Stimulated activated CD4-positive, alpha-beta T cell treated with anti-CD3 and anti-CD28 coated beads, TNF-alpha, amount 100 ng/mL, for 24 hours (primary cell): ENCODE measurements around the gene IDH2.
"Not testable (repeated sequence)": the region's sequence is repeated elsewhere in the genome, so short reads cannot be mapped to it uniquely, and the experiment has no call there.

ENCODE experiments used
- DNase-seq, 3 experiments: peaks; one replicate each; pipeline ENCODE4 v3.0.0-alpha.2; 2020; ENCODE audit warnings: low read depth in 3 of 3

Gene IDH2

DNA sequence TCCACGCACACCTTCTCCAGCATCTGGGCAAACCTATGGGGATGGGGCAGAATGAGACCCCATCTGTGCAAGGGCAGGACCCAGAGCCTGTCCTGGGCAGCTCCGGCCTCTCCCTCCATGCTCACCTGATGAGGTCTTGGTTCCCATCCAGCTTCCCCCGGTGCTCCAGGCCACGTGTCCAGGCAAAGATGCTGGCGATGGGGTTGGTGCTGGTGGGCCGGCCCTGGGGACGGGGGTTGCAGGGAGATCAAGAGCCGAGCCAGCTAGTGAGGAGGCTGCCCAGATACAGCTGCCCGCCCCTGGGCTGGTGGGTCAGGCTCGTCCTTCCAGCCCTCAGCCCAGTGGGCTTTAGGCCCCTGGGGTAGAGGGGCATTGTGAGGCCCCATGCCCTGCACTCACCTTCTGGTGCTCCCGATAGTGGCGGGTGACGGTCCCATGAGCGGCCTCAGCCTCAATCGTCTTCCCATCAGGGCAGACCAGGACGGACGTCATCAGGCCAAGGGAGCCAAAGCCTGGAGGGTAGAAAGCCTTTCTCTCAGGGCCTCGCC, 17.3 kb downstream of the IDH2 start:
- DNase-seq, result no peak

DNA sequence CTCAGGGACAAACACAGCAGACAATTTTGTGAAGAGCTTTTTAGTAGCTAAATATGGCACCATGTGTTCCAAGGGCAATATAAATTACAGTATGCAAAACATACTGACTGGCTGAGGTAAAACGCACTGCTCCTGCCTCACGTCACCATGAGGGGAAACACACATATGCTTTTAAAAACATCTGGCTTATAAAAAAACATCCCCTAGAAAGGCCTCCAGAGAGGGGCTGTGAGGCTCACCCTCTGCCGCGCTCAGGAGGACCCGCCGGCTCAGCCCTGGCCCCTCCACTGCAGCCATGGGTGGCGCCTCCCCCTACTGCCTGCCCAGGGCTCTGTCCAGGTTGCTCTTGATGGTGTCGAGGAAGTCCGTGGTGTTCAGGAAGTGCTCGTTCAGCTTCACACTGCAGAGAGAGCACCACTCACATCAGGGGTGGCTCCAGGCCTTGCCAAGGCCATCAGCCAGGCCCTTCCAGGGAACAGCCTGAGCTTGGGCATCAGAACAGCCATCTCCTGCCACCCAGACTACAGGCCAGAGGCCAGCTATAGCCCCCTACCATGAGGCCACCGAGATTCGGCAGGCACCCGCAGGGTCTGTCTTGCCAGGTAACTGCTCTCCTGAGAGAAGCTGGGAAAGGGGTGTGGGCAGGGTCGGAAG, 18.2 kb downstream of the IDH2 start:
- no peak for DNase-seq

DNA sequence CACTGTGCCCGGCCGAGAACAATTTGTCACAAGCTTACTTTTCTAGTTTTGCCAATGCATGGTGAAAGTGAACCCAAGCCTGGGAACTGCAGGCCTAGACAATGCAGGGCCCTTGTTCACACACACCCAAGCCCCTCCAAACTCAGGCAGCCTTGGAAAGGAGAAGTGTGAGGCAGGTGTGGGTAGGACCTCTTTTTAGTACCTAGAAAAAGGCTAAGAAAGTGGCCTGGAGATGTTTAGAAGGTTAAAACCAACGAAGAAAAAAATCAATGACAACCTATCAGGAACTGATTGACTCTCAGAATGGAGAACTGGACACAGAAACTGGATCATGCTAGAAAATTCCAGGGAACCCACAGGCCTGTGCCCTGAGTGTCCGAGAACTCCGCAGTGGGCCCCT, 18.8 kb downstream of the IDH2 start:
- no peak for DNase-seq

DNA sequence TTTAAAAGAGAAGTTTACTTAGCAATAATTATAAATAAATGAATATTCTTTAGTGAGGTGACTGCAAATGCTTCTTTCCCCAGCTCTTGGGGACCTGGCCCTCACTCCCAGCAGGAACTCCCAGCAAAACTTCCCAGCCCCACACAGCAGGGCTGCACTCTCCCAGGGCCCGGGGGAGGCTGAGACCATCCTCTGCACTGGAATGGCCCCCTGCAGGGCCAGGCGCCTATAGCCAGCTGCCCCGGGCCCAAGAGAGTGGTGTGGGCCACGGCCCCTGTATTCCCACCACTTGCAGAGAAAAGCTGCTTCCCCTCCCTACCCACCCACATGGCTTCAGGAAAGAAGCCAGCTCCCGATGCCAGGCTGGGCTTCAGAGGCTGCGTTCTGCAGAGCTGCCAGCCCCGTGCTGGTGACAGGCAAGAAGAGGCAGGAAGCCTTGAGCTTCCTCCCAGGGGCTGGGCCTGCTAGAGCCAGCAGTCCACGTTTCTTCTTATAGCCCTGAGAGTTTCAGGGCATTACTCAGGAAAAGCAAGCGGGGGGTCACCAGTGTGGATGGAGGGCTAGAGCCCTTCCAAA, 20.0 kb downstream of the IDH2 start:
- no peak for DNase-seq

DNA sequence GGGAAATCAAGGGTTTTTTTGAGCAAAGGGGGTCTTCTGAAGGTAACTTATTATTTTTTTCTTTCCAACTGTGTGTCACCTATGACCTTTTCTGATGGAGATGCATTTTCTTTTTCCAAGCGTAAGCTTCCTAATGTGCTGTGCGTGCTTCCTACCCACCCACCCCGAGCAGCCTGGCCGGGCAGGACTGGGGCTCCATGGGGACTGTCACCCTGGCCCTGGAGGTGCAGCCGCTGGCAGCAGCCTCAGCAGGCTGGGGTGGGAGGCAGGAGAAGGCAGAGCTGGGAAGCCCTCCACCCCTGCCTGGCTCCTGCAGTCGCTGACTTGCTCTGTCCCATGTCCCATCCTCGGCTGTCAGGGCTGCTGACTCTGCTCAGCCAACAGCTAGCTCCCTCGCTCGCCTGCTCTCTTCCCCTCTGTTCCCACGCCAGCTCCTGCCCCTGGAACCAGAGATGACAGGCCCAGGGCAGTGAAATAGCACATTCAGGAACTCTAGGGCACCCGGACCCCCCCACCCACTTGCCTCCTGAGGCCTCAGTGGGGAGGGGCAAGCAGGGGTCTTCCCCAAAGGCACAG, 21.4 kb downstream of the IDH2 start:
- DNase-seq, result no peak

DNA sequence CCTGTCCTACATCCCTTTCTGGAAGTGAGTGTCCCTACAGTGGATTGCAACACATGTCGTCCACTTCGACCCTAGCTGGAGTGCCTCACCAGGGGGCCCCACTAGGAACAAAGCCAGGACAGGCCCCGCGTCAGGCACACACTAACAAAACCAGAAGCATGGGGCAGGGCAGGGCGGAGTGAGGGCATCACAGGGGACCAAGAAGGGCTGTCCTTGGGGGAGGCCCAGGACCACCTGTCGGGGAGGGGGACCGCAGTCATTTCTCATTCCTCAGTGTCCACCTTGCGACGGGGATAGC, 21.9 kb downstream of the IDH2 start:
- DNase-seq, result no peak

DNA sequence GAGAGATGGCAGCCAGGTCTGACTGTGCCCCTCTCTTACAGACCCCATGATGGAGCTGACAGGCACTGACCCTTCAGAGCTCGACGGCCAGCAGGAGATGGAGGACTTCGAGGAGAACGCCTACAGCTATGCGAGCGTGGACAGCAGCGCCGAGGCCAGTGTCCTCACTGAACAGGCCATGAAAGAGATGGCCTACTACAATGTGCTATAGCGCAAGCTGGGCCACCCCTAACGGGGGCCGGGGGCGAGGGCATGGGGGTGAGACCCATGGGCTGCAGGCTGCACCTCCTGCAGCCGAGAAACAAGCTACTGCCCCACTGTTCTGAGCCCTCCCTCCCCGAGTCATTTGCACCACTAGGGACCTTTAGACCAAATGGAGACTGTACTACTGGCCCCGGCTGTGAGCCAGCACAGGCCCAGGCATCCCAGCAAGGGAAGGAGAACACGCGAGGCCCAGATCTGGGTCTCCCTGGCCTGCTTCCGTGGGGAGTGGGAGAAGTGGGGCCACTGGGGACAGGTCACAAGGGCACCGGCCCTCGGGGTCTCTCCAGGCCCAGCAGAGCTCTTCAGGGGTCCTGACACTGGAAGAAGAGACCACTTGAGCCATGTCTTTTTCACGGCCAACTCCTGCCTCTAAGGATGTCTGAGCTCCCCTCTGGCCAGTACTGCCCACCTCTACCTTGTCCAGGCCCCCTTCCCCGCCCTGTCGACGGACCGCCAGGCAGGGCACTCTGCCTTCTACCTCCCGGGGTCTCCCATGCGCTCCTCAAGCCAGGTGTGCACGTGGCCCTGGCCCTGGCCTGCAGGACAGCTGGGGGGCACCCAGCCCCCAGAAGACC, 22.4 kb downstream of the IDH2 start:
- DNase-seq, result no peak

DNA sequence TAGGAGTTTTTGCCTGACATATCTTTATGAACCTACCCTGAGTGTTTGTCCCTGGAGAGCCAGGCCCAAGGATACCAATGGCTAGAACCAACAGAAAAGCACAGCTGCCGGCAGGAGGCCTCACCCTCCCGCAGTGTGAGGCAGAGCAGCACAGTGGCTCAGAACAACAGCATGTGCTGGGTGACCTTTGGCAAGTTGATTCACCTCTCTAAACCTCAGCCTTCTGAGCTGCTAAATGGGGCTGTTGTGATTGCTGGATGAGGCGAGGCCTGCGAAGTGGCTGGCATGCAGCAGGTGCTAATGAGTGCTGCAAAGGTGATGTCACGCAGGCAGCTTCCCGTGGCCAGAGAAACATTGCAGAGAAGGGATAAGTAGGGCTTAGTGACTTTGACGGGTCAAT, 23.3 kb downstream of the IDH2 start:
- no peak for DNase-seq

DNA sequence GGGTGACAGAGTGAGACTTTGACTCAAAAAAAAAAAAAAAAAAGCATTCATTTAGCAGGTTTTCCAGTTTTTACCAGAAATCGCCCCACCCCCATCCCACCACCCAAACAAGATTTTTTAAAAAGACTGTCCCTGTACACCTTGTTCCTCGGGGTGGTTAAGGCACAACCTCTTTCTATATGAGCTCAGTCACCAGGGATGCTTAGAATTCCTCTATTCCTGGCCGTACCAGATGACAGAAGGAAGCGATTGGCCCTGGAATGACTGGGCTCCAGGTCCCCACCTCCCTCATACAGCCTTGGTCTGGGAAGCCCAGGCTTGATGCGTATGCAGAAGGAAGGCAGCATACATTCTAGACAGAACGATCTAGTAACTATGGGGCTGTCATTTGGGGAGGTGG, 25.6 kb downstream of the IDH2 start:
- DNase-seq, result no peak

DNA sequence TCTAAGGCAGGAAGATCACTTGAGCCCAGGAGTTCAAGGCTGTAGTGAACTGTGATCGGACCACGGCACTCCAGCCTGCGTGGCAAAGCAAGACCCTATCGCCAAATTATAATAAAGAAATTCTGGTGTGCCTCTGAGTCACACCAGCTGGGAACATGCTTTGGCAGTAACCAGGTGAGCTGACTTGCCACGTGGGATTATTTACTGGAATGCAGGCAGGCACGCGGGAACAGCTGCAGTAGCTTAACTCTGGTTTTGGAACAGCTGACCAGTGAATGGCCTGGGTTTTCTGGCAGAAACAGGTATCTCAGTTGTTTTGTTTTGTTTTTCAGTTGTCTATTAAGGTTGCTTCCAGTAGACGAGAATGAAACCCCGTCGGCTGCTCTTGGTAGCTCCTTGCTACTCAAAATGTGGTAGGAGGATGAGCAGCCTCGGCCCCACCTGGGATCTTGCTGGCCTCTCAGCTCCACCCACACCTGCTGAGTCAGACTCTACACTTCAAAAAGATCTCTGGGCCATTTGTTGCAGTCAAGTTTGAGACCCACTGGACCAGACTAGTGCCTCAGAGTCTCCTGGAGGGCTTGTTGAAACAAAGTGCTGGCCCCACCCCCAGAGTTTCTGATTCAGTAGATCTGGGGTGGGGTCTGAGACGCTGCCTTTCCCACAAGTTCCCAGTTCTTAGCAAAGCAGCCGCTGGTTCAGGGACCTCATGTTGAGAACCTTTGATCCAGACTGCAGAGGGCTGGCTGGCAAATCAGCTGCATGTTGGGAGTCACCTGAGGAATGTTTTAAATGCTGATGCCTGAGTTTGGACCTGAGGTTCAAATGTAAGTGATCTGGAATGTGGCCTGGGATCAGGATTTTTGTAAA, 26.6 kb downstream of the IDH2 start:
- DNase-seq, result peak in 1 of 3 experiments; percentile 46

DNA sequence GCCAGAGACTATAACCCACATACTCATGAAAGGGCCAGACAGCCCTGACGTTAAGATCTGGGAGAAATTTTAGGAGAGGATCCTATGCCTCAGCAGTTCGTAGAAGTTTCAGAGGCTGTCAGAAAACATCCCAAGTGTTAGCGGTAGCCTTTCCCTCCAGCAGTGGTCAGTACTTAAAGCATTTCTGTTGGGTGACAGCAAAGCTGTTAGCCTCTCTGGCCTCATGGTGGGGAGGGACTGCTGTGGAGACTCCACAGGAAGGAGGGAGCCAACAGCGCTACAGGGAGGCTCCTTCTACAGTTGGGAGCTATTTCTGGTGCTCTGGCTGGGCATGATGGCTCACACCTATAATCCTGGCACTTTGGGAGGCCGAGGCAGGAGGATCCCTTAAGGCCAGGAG, 27.4 kb downstream of the IDH2 start:
- DNase-seq, result no peak

DNA sequence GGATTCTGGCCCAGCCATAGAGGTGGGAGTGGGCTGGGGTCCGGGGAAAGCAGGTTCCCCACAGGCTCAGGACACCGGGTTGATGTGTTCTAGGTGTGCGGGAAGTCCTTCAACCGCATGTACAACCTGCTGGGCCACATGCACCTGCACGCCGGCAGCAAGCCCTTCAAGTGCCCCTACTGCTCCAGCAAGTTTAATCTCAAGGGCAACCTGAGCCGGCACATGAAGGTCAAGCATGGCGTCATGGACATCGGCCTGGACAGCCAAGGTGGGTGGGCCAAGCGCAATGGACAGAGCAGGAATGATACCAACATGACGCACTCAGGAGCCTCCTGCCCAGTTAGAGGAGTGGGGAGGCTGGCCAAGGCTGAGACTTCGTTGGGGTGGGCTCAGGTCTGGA, 28.2 kb downstream of the IDH2 start:
- no peak for DNase-seq

DNA sequence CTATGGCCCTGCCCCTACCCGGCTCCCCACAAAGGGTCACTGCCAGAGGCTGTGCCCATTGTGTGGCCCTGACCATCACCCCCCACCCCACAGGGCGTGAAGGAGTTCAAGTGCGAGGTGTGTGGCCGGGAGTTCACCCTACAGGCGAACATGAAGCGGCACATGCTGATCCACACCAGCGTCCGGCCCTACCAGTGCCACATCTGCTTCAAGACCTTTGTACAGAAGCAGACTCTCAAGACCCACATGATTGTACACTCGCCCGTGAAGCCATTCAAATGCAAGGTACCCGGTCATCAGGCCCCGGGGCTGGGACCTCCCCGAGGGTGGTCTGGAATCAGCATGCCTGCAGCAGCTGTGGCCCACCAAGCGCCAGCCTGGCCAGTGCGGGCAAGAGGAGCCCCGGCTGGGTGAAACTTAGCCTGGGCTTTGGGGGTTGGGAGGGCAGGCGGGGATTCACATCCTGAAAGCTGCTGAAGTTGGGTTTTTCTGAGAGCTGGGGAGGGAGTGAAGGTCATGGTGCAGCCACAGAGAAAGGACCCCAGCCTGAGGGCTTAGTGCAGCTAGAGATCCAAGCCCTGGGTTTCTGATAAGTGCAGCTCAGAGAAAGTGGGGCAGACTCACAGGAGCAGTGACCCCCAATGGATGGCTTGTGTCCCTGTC, 29.2 kb downstream of the IDH2 start:
- DNase-seq, result no peak

DNA sequence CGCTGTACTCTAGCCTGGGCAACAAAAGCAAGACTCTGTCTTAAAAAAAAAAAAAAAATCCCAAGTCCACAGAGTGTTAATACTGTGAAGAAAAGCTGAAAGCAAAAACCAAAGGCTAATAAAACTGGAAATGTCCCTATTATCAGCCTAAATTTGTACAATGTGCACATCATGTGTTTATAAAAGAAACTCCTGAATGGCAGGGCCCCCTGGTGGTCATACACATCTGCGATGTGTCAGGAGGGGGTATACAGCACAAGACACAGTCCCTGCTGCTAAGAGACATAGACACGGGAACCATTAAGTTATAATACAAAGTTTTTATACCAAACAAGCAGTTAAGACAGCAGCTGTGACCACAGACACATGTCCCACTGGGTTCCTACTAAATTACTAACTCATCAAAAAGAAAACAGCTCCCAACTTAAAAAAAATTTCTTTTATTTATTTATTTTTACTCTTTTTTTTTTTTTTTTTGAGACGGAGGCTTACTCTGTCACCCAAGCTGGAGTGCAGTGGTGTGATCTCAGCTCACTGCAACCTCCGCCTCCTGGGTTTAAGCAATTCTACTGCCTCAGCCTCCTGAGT, 31.0 kb downstream of the IDH2 start:
- DNase-seq, result peak; percentile 46 to 75 (median 72)

DNA sequence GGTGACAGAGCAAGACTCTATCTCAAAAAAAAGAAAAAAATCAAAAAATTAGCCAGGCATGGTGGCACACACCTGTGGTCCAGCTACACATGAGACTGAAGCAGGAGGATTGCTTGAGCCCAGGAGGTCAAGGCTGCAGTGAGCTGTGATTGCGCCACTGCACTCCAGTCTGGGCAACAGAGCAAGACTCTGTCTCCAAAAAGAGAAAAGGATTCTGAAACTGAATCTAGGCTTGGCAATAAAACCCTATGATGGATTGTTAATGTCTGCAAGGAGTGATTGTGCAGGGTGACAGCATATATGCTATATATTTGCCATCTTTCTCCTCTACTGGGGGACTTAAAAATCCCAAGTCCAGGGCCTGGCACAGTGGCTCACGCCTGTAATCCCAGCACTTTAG, 31.6 kb downstream of the IDH2 start:
- not testable (repeated sequence) for DNase-seq

DNA sequence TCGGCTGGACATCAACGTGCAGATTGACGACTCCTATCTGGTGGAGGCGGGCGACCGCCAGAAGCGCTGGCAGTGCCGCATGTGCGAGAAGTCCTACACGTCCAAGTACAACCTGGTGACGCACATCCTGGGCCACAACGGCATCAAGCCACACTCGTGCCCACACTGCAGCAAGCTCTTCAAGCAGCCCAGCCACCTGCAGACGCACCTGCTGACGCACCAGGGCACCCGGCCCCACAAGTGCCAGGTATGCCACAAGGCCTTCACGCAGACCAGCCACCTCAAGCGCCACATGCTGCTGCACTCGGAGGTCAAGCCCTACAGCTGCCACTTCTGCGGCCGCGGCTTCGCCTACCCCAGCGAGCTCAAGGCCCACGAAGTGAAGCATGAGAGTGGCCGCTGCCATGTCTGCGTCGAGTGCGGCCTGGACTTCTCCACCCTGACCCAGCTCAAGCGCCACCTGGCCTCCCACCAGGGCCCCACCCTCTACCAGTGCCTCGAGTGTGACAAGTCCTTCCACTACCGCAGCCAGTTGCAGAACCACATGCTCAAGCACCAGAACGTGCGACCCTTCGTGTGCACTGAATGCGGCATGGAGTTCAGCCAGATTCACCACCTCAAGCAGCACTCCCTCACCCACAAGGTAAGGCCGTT, 34.2 kb downstream of the IDH2 start:
- no peak for DNase-seq

DNA sequence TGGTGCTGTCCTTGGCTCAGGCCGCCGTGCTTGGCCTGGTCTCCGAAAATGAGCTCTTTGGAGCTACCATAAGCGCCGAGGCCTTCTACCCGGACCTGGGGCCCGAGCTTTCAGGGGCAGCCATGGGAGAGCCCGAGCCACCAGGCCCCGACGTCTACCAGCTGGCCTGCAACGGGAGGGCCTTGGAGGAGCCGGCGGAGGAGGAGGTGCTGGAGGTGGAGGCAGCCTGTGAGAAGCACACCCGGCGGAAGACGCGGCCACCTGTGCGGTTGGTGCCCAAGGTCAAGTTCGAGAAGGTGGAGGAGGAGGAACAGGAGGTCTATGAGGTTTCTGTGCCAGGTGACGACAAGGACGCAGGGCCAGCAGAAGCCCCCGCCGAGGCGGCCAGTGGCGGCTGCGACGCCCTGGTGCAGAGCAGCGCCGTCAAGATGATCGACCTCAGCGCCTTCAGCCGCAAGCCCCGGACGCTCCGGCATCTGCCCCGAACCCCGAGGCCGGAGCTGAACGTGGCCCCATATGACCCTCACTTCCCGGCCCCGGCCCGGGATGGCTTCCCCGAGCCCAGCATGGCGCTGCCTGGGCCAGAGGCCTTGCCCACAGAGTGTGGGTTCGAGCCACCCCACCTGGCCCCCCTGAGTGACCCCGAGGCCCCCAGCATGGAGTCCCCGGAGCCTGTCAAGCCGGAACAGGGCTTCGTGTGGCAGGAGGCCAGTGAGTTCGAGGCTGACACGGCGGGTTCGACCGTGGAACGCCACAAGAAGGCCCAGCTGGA, 34.9 kb downstream of the IDH2 start:
- DNase-seq, result no peak

DNA sequence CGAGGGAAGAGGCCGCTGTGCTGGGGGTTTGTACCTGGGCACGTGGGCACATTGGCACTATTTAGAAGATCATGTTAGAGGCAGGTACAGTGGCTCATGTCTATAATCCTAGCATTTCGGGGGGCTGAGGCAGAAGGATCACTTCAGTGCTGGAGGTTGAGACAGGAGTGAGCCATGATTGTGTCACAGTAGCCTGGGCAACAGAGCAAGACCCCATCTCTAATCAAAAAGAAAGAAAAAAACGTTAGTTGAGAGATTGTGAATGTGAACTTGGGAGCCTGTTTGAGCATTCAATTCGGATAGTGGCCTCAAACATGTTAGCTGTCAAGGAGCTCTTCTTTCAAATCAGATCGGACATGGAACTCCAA, 36.6 kb downstream of the IDH2 start:
- no peak for DNase-seq

DNA sequence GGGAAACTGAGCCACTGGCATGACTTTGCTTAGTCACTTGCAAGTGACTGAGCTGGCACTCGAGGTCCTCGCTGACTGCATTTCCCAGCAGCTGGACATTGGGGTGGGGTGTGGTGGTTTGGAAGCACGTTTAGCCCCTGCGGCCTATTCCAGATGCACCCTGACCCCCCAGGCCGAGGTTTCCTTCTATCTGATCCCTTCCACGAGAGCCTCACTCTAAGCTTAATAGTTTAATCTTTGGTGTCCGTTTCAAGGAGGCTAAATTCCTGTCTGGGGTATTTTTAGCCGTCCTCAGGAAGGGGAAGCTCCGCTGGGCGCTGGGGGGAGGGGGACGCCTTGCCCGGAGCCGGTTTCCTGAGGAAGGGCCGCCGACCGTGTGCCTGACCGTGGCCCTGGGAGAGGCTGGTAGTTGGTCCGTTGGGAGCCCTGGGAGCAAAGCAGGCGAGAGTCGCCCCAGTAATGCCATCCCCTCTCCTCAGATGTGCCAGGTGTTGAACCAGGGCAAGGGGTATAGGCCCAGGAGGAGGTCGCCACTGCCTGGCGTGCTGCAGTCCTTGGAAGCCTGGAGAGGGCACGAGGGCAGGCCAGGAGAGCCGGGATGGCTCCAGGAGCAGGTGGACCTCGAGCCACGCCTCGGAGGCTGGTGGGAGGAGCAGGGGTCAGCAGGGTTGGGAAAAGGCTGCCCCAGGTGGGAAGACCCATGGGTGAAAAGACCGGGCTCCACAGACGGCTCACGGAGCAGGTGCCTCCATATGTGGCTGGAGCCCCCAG, 37.2 kb downstream of the IDH2 start:
- no peak for DNase-seq
